ENCODE data around the gene SLC36A4. TPM values are rescaled to one million over a fixed set of nuclear protein-coding genes. Genes with fewer than 3 reads are reported as not detected.

SLC36A4 gene
- polyA plus RNA-seq, 1 donor (not counting 4 experiments of a cell fraction or from before 2014, with no cell fraction given): 8.1 TPM

DNA sequence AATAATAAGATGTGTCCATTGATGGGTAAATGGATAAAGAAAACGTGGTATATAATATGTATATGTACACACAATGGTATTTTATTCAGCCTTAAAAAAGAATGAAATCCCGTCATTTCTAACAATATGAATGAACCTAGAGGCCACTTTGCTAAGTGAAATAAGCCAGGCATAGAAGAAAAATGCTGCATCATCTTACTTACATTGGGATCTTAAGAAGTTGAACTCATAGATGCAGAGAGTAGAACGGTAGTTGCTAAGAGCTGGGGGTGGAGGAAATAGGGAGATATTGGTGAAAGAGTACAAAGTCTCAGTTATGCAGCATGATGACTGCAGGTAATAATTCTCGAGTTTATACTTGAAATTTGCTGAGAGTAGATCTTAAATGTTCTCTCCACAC is 14.3 kb upstream of the SLC36A4 start:
- Histone ChIP-seq H3K27ac (ENCODE audit: control insufficient read depth, insufficient read depth, low read length) (no peak overlapping the region), H3K4me1 (ENCODE audit: control insufficient read depth, extremely low read depth, insufficient read depth, low read length) (no peaks in the 10 kb centered on the region), H3K79me2 (ENCODE audit: control insufficient read depth, insufficient read depth, low read length) (no peaks in the 10 kb centered on the region), H3K4me2 (ENCODE audit: control insufficient read depth, extremely low read depth, insufficient read depth, low read depth, low read length) (no peak overlapping the region), H3K27me3 (ENCODE audit: control insufficient read depth, extremely low read depth, insufficient read depth, low read length) (no peaks in the 10 kb centered on the region), H3K9me3 (ENCODE audit: control insufficient read depth, low read depth, low read length) (peaks cover 2% of the 10 kb centered on the region), H4K20me1 (ENCODE audit: control insufficient read depth, extremely low read depth, insufficient read depth, low read length) (no peaks in the 10 kb centered on the region), H2AFZ (ENCODE audit: control insufficient read depth, low read length) (no peak overlapping the region), H3K9me1 (ENCODE audit: control insufficient read depth, extremely low read depth, insufficient read depth, low read length) (no peaks in the 10 kb centered on the region), H3K36me3 (ENCODE audit: control insufficient read depth in 2 of 2, extremely low read depth in 1 of 2, insufficient read depth in 2 of 2, low read length in 2 of 2) (no peaks in the 10 kb centered on the region), H3K4me3 (ENCODE audit: control insufficient read depth in 2 of 3, extremely low read depth in 1 of 3, insufficient read depth in 2 of 3, low read depth in 1 of 3, low read length in 3 of 3) (no peak overlapping the region), H3K9ac (ENCODE audit: control insufficient read depth, extremely low read depth, insufficient read depth, low read length) (no peak overlapping the region)
- dilution Hi-C loops (cut with MboI; ENCODE audit: extremely low pct_ligation_motif_present, low sequenced_read_pairs): no loop called here
- no peak for TF ChIP-seq EZH2 (IDR thresholded peaks at IDR 0.05; ENCODE audit: low read length)
- TF ChIP-seq, protein P1, sequence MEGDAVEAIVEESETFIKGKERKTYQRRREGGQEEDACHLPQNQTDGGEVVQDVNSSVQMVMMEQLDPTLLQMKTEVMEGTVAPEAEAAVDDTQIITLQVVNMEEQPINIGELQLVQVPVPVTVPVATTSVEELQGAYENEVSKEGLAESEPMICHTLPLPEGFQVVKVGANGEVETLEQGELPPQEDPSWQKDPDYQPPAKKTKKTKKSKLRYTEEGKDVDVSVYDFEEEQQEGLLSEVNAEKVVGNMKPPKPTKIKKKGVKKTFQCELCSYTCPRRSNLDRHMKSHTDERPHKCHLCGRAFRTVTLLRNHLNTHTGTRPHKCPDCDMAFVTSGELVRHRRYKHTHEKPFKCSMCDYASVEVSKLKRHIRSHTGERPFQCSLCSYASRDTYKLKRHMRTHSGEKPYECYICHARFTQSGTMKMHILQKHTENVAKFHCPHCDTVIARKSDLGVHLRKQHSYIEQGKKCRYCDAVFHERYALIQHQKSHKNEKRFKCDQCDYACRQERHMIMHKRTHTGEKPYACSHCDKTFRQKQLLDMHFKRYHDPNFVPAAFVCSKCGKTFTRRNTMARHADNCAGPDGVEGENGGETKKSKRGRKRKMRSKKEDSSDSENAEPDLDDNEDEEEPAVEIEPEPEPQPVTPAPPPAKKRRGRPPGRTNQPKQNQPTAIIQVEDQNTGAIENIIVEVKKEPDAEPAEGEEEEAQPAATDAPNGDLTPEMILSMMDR (optimal IDR thresholded peaks at IDR 0.05 in 1 of 3, IDR thresholded peaks at IDR 0.05 in 1 of 3, conservative IDR thresholded peaks at IDR 0.05 in 1 of 3; ENCODE audit: extremely low read depth in 1 of 3, insufficient read depth in 2 of 3, low read length in 3 of 3): no peak
- no peak for DNase-seq (ENCODE audit: low read depth, low spot score)
- no peak for FAIRE-seq

DNA sequence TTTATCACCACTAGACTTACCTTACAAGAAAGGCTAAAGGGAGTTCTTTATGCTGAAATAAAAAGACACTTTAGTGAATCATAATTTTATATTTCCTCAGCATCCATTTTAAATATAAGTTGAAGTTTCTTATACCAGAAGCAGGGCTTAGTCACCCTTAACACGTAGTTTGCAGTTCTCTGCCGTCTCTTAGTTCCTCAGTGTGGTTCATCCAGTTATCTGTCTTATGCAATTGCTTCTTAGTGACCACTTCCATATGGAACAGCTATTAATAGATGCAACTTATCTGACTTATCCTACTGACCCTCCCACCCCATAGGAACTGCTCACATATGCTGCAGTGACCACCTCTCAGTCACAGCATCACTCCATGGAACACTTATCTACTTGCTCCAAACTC is 11.7 kb upstream of the SLC36A4 start:
- no peaks in the 10 kb centered on the region for H3K36me3 ChIP-seq (ENCODE audit: control insufficient read depth in 2 of 2, extremely low read depth in 1 of 2, insufficient read depth in 2 of 2, low read length in 2 of 2)
- no peak for FAIRE-seq
- dilution Hi-C loops (cut with MboI; ENCODE audit: extremely low pct_ligation_motif_present, low sequenced_read_pairs): no loop called here

More for the DNA sequence above, 11.7 kb upstream of the SLC36A4 start:
- Histone ChIP-seq H3K79me2 (ENCODE audit: control insufficient read depth, insufficient read depth, low read length) (no peaks in the 10 kb centered on the region), H3K9me3 (ENCODE audit: control insufficient read depth, low read depth, low read length) (peaks cover 2% of the 10 kb centered on the region), H3K27me3 (ENCODE audit: control insufficient read depth, extremely low read depth, insufficient read depth, low read length) (no peaks in the 10 kb centered on the region), H3K9me1 (ENCODE audit: control insufficient read depth, extremely low read depth, insufficient read depth, low read length) (no peaks in the 10 kb centered on the region), H3K9ac (ENCODE audit: control insufficient read depth, extremely low read depth, insufficient read depth, low read length) (no peak overlapping the region), H3K4me1 (ENCODE audit: control insufficient read depth, extremely low read depth, insufficient read depth, low read length) (no peaks in the 10 kb centered on the region), H3K4me3 (ENCODE audit: control insufficient read depth in 2 of 3, extremely low read depth in 1 of 3, insufficient read depth in 2 of 3, low read depth in 1 of 3, low read length in 3 of 3) (no peak overlapping the region), H4K20me1 (ENCODE audit: control insufficient read depth, extremely low read depth, insufficient read depth, low read length) (no peaks in the 10 kb centered on the region), H3K27ac (ENCODE audit: control insufficient read depth, insufficient read depth, low read length) (no peak overlapping the region), H3K4me2 (ENCODE audit: control insufficient read depth, extremely low read depth, insufficient read depth, low read depth, low read length) (no peak overlapping the region), H2AFZ (ENCODE audit: control insufficient read depth, low read length) (no peak overlapping the region)
- no peak for TF ChIP-seq EZH2 (IDR thresholded peaks at IDR 0.05; ENCODE audit: low read length)
- TF ChIP-seq, protein P1 (optimal IDR thresholded peaks at IDR 0.05 in 1 of 3, IDR thresholded peaks at IDR 0.05 in 1 of 3, conservative IDR thresholded peaks at IDR 0.05 in 1 of 3; ENCODE audit: extremely low read depth in 1 of 3, insufficient read depth in 2 of 3, low read length in 3 of 3): no peak
- DNase-seq (ENCODE audit: low read depth, low spot score): no peak

Data from keratinocyte (primary cell).